ENCODE results near the gene PTBP1. TPM values are rescaled to one million over a fixed set of nuclear protein-coding genes. Genes with fewer than 3 reads are reported as not detected.

Gene PTBP1
- polyA plus RNA-seq, 1 donor from 2014 or later: 27.3 TPM

- H3K36me3 ChIP-seq (ENCODE audit: insufficient read depth, low read length): no peaks in the 10 kb centered on the region
- H4K20me1 ChIP-seq (ENCODE audit: insufficient read depth): no peaks in the 10 kb centered on the region
- no peak overlapping the region for H3K4me3 ChIP-seq (ENCODE audit: low read length)
- H3F3A ChIP-seq (ENCODE audit: insufficient read depth, low read length, poor library complexity, severe bottlenecking): no peaks in the 10 kb centered on the region
- H3K27ac ChIP-seq (ENCODE audit: low read length): no peak overlapping the region
- H2AFZ ChIP-seq (ENCODE audit: low read depth, low read length): no peak overlapping the region
- no peak overlapping the region for H3K4me2 ChIP-seq (ENCODE audit: low read length)
- no peaks in the 10 kb centered on the region for H3K9me3 ChIP-seq (ENCODE audit: low read length)
- no peaks in the 10 kb centered on the region for H3K9me2 ChIP-seq (ENCODE audit: insufficient read depth, low read length)
- no peak overlapping the region for H3K9ac ChIP-seq (ENCODE audit: low read length)
- H3K27me3 ChIP-seq (ENCODE audit: insufficient read depth, low read depth, low read length): no peaks in the 10 kb centered on the region
- TF ChIP-seq REST (IDR thresholded peaks at IDR 0.05; ENCODE audit: borderline replicate concordance): no peak
- TF ChIP-seq RAD21 (conservative IDR thresholded peaks at IDR 0.05): no peak
- TF ChIP-seq, protein P1, sequence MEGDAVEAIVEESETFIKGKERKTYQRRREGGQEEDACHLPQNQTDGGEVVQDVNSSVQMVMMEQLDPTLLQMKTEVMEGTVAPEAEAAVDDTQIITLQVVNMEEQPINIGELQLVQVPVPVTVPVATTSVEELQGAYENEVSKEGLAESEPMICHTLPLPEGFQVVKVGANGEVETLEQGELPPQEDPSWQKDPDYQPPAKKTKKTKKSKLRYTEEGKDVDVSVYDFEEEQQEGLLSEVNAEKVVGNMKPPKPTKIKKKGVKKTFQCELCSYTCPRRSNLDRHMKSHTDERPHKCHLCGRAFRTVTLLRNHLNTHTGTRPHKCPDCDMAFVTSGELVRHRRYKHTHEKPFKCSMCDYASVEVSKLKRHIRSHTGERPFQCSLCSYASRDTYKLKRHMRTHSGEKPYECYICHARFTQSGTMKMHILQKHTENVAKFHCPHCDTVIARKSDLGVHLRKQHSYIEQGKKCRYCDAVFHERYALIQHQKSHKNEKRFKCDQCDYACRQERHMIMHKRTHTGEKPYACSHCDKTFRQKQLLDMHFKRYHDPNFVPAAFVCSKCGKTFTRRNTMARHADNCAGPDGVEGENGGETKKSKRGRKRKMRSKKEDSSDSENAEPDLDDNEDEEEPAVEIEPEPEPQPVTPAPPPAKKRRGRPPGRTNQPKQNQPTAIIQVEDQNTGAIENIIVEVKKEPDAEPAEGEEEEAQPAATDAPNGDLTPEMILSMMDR (IDR thresholded peaks at IDR 0.05; ENCODE audit: poor library complexity, severe bottlenecking): no peak
- no peak for TF ChIP-seq EZH2 (IDR thresholded peaks at IDR 0.05; ENCODE audit: borderline replicate concordance, insufficient read depth, low read length, poor library complexity, severe bottlenecking)
- TF ChIP-seq POLR2AphosphoS5 (IDR thresholded peaks at IDR 0.05): no peak
- no peak for TF ChIP-seq EP300 (conservative IDR thresholded peaks at IDR 0.05; ENCODE audit: poor library complexity, severe bottlenecking)
- TF ChIP-seq MXI1 (conservative IDR thresholded peaks at IDR 0.05; ENCODE audit: poor library complexity, severe bottlenecking): no peak
- TF ChIP-seq SMC3 (conservative IDR thresholded peaks at IDR 0.05; ENCODE audit: poor library complexity): no peak
- no peak for TF ChIP-seq TAF1 (IDR thresholded peaks at IDR 0.05; ENCODE audit: low read depth)
- no peaks in the 10 kb centered on the region for H3K79me2 ChIP-seq (replicated peaks; ENCODE audit: insufficient read depth, low read length)
Observed at GRCh38 chr19:784541-784940, 12.7 kb upstream of the PTBP1 start.

DNA sequence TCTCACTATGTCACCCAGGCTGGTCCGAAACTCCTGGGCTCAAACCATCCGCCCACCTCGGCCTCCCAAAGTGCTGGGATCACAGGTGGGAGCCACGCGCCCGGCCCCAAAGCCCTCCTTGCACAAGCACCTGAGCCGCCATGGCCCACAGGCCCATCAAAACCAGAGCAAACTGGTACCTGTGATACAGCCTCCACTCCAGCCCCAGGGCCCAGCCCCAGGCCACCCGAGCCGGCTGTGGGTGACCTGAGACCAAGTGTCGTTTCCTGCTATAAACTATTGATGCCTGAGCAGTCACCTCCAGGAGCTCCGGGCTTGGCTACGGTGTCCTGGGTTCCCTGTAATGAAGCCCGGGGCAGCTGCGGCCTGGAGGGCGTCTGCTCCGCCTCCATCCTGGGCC, 9.7 kb upstream of the PTBP1 start:
- no peaks in the 10 kb centered on the region for H3K27me3 ChIP-seq (ENCODE audit: insufficient read depth, low read depth, low read length)
- no peak overlapping the region for H3K27ac ChIP-seq (ENCODE audit: low read length)
- no peaks in the 10 kb centered on the region for H3F3A ChIP-seq (ENCODE audit: insufficient read depth, low read length, poor library complexity, severe bottlenecking)
- no peak overlapping the region for H3K4me3 ChIP-seq (ENCODE audit: low read length)
- H3K4me2 ChIP-seq (ENCODE audit: low read length): no peak overlapping the region
- H3K36me3 ChIP-seq (ENCODE audit: insufficient read depth, low read length): no peaks in the 10 kb centered on the region
- H3K9ac ChIP-seq (ENCODE audit: low read length): no peak overlapping the region
- H3K9me3 ChIP-seq (ENCODE audit: low read length): no peaks in the 10 kb centered on the region
- no peaks in the 10 kb centered on the region for H3K9me2 ChIP-seq (ENCODE audit: insufficient read depth, low read length)
- no peak overlapping the region for H2AFZ ChIP-seq (ENCODE audit: low read depth, low read length)
- no peaks in the 10 kb centered on the region for H3K79me2 ChIP-seq (replicated peaks; ENCODE audit: insufficient read depth, low read length)
- no peak for TF ChIP-seq TAF1 (IDR thresholded peaks at IDR 0.05; ENCODE audit: low read depth)
- no peak for TF ChIP-seq REST (IDR thresholded peaks at IDR 0.05; ENCODE audit: borderline replicate concordance)
- no peak for TF ChIP-seq EZH2 (IDR thresholded peaks at IDR 0.05; ENCODE audit: borderline replicate concordance, insufficient read depth, low read length, poor library complexity, severe bottlenecking)
- no peak for TF ChIP-seq POLR2AphosphoS5 (IDR thresholded peaks at IDR 0.05)
- TF ChIP-seq EP300 (conservative IDR thresholded peaks at IDR 0.05; ENCODE audit: poor library complexity, severe bottlenecking): no peak
- TF ChIP-seq, protein P1 (IDR thresholded peaks at IDR 0.05; ENCODE audit: poor library complexity, severe bottlenecking): no peak
- no peak for TF ChIP-seq SMC3 (conservative IDR thresholded peaks at IDR 0.05; ENCODE audit: poor library complexity)
- TF ChIP-seq MXI1 (conservative IDR thresholded peaks at IDR 0.05; ENCODE audit: poor library complexity, severe bottlenecking): no peak
- no peak for TF ChIP-seq RAD21 (conservative IDR thresholded peaks at IDR 0.05)
- no peaks in the 10 kb centered on the region for H4K20me1 ChIP-seq (ENCODE audit: insufficient read depth)
